ENCODE results near the gene MACO1. TPM values are rescaled to one million over a fixed set of nuclear protein-coding genes. Genes with fewer than 3 reads are reported as not detected.
A peak's percentile ranks its signal among the peaks of the same experiment; 100 is the strongest.

MACO1 gene
- total and polyA plus RNA-seq, 9 of the 15 experiments (the other 6 are each of a cell fraction or from before 2014, with no cell fraction given), result 4.6 to 28.4 (median 21.7) TPM

DNA sequence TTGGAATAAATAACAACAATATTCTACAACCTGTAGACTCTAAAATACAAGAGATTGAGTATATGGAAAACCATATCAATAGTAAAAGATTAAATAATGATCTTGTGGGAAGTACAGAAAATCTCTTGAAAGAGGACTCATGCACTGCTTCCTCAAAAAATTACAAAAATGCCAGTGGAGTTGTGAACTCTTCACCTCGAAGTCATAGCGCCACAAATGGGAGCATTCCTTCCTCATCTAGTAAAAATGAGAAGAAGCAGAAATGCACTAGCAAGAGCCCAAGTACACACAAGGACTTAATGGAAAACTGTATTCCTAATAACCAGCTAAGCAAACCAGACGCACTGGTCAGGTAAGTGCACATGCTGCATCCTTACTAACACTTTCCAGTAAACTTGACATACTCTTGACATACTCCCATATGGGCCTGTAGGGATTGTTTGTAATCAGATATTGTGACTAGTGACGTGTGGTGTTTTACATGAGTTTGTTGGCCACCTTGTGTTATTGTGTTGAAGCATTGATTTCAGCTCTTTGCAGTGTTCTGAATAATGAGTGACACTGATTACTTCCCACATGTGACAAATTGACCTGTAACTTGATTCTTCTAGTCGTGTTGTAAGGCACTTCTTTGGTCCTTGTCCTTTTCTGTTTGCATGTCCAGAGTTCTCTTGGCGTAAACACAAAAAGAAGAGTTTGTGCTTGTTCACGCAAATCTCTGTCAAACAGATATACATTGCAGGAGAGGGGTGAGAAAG, 28.0 kb downstream of the MACO1 start:
- no peak overlapping the region for H3K9ac ChIP-seq (ENCODE audit: insufficient read depth in 1 of 2, low read depth in 2 of 2, low read length in 2 of 2)
- BruUV-seq (replicated peaks), result no TSS peak
- DNase-seq (ENCODE audit: extremely low read depth in 1 of 4, low spot score in 3 of 4) (no peak), ATAC-seq (no peak), FAIRE-seq (peak; percentile 6)
- in situ Hi-C loops (cut with MboI), result no loop called here
- H3K27me3 ChIP-seq (ENCODE audit: control insufficient read depth in 2 of 2, insufficient read depth in 2 of 2, low read length in 2 of 2), result no peaks in the 10 kb centered on the region
- no peaks in the 10 kb centered on the region for H3K9me1 ChIP-seq (ENCODE audit: control insufficient read depth, insufficient read depth, low read length)
- H3K4me1 ChIP-seq (replicated peaks in 1 of 2; ENCODE audit: control insufficient read depth in 2 of 2, insufficient read depth in 2 of 2, low read length in 2 of 2), result peaks cover 0 to 9% of the 10 kb centered on the region in 2 experiments; a peak in 3 of 5 replicates
- no peak overlapping the region for H3K4me3 ChIP-seq
- CTCF ChIA-PET (ENCODE audit: low intra/inter-chr PET ratio), result interaction anchor here (0.7 kb wide), 1 partner anchor 596 kb away, joined by 3 read pairs; no protein-coding TSS in a partner anchor
- peaks cover 8% of the 10 kb centered on the region; the same call in 1 of the 2 replicates for H4K20me1 ChIP-seq (replicated peaks; ENCODE audit: control insufficient read depth, insufficient read depth, low read length)
- POLR2A ChIA-PET, result interaction anchor here (0.6 to 1.0 kb wide), 2 partner anchors 8 to 9 kb away, joined by 3 to 4 read pairs; no protein-coding TSS in a partner anchor
- H3K36me3 ChIP-seq (ENCODE audit: control insufficient read depth, insufficient read depth, low read length), result peaks cover 75% of the 10 kb centered on the region
- no peak overlapping the region for H2AFZ ChIP-seq (ENCODE audit: low read depth, low read length)
- TF ChIP-seq ZNF124 (CRISPR knock-in tag; IDR thresholded peaks at IDR 0.05), result no peak
- TF ChIP-seq EWSR1 (IDR thresholded peaks at IDR 0.05; ENCODE audit: borderline replicate concordance, low read depth, partially characterized antibody), result no peak
- TF ChIP-seq, protein P1, sequence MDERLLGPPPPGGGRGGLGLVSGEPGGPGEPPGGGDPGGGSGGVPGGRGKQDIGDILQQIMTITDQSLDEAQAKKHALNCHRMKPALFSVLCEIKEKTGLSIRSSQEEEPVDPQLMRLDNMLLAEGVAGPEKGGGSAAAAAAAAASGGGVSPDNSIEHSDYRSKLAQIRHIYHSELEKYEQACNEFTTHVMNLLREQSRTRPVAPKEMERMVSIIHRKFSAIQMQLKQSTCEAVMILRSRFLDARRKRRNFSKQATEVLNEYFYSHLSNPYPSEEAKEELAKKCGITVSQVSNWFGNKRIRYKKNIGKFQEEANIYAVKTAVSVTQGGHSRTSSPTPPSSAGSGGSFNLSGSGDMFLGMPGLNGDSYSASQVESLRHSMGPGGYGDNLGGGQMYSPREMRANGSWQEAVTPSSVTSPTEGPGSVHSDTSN (CRISPR knock-in tag; IDR thresholded peaks at IDR 0.05; ENCODE audit: low read depth), result no peak
- TF ChIP-seq, protein P1 (tag; conservative IDR thresholded peaks at IDR 0.05; ENCODE audit: low read depth), result 0 out of 2 replicates have a peak, but pooled peaks have one; percentile 17
- TF ChIP-seq, protein P2, sequence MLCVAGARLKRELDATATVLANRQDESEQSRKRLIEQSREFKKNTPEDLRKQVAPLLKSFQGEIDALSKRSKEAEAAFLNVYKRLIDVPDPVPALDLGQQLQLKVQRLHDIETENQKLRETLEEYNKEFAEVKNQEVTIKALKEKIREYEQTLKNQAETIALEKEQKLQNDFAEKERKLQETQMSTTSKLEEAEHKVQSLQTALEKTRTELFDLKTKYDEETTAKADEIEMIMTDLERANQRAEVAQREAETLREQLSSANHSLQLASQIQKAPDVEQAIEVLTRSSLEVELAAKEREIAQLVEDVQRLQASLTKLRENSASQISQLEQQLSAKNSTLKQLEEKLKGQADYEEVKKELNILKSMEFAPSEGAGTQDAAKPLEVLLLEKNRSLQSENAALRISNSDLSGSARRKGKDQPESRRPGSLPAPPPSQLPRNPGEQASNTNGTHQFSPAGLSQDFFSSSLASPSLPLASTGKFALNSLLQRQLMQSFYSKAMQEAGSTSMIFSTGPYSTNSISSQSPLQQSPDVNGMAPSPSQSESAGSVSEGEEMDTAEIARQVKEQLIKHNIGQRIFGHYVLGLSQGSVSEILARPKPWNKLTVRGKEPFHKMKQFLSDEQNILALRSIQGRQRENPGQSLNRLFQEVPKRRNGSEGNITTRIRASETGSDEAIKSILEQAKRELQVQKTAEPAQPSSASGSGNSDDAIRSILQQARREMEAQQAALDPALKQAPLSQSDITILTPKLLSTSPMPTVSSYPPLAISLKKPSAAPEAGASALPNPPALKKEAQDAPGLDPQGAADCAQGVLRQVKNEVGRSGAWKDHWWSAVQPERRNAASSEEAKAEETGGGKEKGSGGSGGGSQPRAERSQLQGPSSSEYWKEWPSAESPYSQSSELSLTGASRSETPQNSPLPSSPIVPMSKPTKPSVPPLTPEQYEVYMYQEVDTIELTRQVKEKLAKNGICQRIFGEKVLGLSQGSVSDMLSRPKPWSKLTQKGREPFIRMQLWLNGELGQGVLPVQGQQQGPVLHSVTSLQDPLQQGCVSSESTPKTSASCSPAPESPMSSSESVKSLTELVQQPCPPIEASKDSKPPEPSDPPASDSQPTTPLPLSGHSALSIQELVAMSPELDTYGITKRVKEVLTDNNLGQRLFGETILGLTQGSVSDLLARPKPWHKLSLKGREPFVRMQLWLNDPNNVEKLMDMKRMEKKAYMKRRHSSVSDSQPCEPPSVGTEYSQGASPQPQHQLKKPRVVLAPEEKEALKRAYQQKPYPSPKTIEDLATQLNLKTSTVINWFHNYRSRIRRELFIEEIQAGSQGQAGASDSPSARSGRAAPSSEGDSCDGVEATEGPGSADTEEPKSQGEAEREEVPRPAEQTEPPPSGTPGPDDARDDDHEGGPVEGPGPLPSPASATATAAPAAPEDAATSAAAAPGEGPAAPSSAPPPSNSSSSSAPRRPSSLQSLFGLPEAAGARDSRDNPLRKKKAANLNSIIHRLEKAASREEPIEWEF (CRISPR knock-in tag; IDR thresholded peaks at IDR 0.05), result no peak
- no peak for TF ChIP-seq TRIM28 (IDR thresholded peaks at IDR 0.05)
- no peak for TF ChIP-seq ATF1 (CRISPR knock-in tag; IDR thresholded peaks at IDR 0.05)
- TF ChIP-seq ATF1 (tag; IDR thresholded peaks at IDR 0.05), result no peak
- TF ChIP-seq KDM1A (IDR thresholded peaks at IDR 0.05), result peak; percentile 44 to 55; a peak in 2 of 4 replicates
- WGBS (ENCODE audit: insufficient coverage, low coverage, missing lambda C conversion rate), result 77% methylated on average over 7 of the region's 7 CpGs
- H3K9me3 ChIP-seq (replicated peaks; ENCODE audit: control insufficient read depth, insufficient read depth, low read depth, low read length), result no peaks in the 10 kb centered on the region
- intact Hi-C loops (cut with micrococcal nuclease), result no loop called here
- no peak overlapping the region for H3K27ac ChIP-seq (ENCODE audit: extremely low read depth, low read depth, low read length)
- H3K4me2 ChIP-seq (ENCODE audit: insufficient read depth, low read length), result no peak overlapping the region
- peaks cover 38% of the 10 kb centered on the region for H3K79me2 ChIP-seq (ENCODE audit: control insufficient read depth, insufficient read depth, low read length)

All from K562 (cell line).